T-cell (primary cell): ENCODE measurements around the gene MYO1D. TPM values are rescaled to one million over a fixed set of nuclear protein-coding genes. Genes with fewer than 3 reads are reported as not detected.

Experiments used
- ATAC-seq, 4 experiments: fragments of 200-7000 bp in 3 of 4; fragments of 150-1000 bp in 1 of 4; cut with Tn5 transposase; replicated peaks in 1 of 4; 1 replicate in 3 of 4; 2 replicates in 1 of 4; pipeline ENCODE4 v1.10.0; 2021; ENCODE audit warnings: moderate library complexity in 3 of 4, mild to moderate bottlenecking in 2 of 4, moderate number of reproducible peaks in 1 of 4
- CTCF ChIA-PET, 2 donors: fragments of 300-600 bp; sonication (Branson Sonifier 250); formaldehyde crosslinking; loops; one replicate each; lab custom pipeline; 2022; ENCODE audit warnings: antibody characterized with exemption in 2 of 2; lab: Charles Lee
- POLR2A ChIA-PET, 2 donors: fragments of 300-600 bp; sonication (Branson Sonifier 250); formaldehyde crosslinking; loops; one replicate each; lab custom pipeline; 2022; ENCODE audit warnings: antibody characterized with exemption in 2 of 2; lab: Charles Lee
- DNase-seq, 35 experiments: peaks; one replicate each; pipeline versions ENCODE4 v3.0.0 to v3.0.0-alpha.2; 2013 to 2023
- H3K27ac ChIP-seq: one replicate; pipeline ENCODE4 v1.5.1; 2013; ENCODE audit warnings: low read length
- H3K27me3 ChIP-seq, 2 experiments: replicated peaks in 1 of 2; 1 replicate in 1 of 2; 2 replicates in 1 of 2; pipeline versions ENCODE4 v1.6.1 to v1.7.0; 2013; ENCODE audit warnings: low read length in 1 of 2, mixed read lengths in 1 of 2; ENCODE audit not compliant: control insufficient read depth in 2 of 2, insufficient read depth in 2 of 2; ENCODE audit errors: extremely low read depth in 1 of 2
- H3K36me3 ChIP-seq, 2 donors: 1 replicate in 1 of 2; 2 replicates in 1 of 2; pipeline versions ENCODE4 v1.6.1 to v1.7.0; 2013; ENCODE audit warnings: low read length in 1 of 2; ENCODE audit not compliant: control insufficient read depth in 2 of 2, insufficient read depth in 1 of 2; ENCODE audit errors: extremely low read depth in 1 of 2
- H3K4me1 ChIP-seq, 2 experiments: 1 replicate in 1 of 2; 2 replicates in 1 of 2; pipeline versions ENCODE4 v1.6.1 to v1.7.0; 2013; ENCODE audit warnings: low read length in 2 of 2, mixed read lengths in 1 of 2; ENCODE audit not compliant: insufficient read depth in 2 of 2, control insufficient read depth in 1 of 2; ENCODE audit errors: extremely low read depth in 1 of 2
- H3K4me3 ChIP-seq, 2 donors: 1 replicate in 1 of 2; 2 replicates in 1 of 2; pipeline versions ENCODE4 v1.5.1 to v1.7.0; 2013; ENCODE audit warnings: mild to moderate bottlenecking in 2 of 2, low read length in 1 of 2, moderate library complexity in 1 of 2; ENCODE audit not compliant: control insufficient read depth in 1 of 2; ENCODE audit errors: extremely low read depth in 1 of 2
- H3K9me3 ChIP-seq: 2 replicates; pipeline ENCODE4 v1.7.0; 2013
- H3K27ac Mint-ChIP-seq, 2 donors: one replicate each; pipeline ENCODE4 v1.8.0; 2020 to 2021; ENCODE audit warnings: mild to moderate bottlenecking in 2 of 2, mixed read lengths in 2 of 2
- H3K27me3 Mint-ChIP-seq, 2 donors: one replicate each; pipeline ENCODE4 v1.8.0; 2021 to 2022; ENCODE audit warnings: mixed read lengths in 2 of 2
- H3K36me3 Mint-ChIP-seq: one replicate; pipeline ENCODE4 v1.8.0; 2021; ENCODE audit warnings: mixed read lengths
- H3K4me1 Mint-ChIP-seq, 3 donors: one replicate each; pipeline ENCODE4 v1.8.0; 2020 to 2022; ENCODE audit warnings: mixed read lengths in 3 of 3, mild to moderate bottlenecking in 1 of 3
- H3K4me3 Mint-ChIP-seq, 3 donors: one replicate each; pipeline ENCODE4 v1.8.0; 2020 to 2022; ENCODE audit warnings: mild to moderate bottlenecking in 3 of 3, mixed read lengths in 3 of 3, moderate library complexity in 3 of 3
- H3K9me3 Mint-ChIP-seq, 3 donors: one replicate each; pipeline ENCODE4 v1.8.0; 2020 to 2022; ENCODE audit warnings: mixed read lengths in 3 of 3
- WGBS: methylation state at CpG from one replicate; pipeline ENCODE4 v1.1.5; 2013; ENCODE audit warnings: missing lambda C conversion rate; ENCODE audit not compliant: insufficient coverage; 5-methylcytosine and 5-hydroxymethylcytosine counted together
- total RNA-seq, 35 experiments: library from RNA in 6 of 35; stranded (reverse) in 6 of 35; fragments of 120-200 nt in 1 of 35; gene quantifications; one replicate each; pipeline versions ENCODE4 v1.2.1 to v1.2.4 and lab custom pipeline; 2013 to 2026

Gene MYO1D
- total RNA-seq, 5 donors from 2014 or later (not counting 1 experiment from before 2014, with no cell fraction given): 8.3 to 11.1 (median 9.5) TPM

GRCh38 chr17:32805029-32805976 lies 71.6 kb downstream of the MYO1D start:
- no CpG with 5 or more reads among the region's 5 CpGs for WGBS
- Mint-ChIP-seq H3K4me1 (peaks cover 0 to 9% (median 4%) of the 10 kb centered on the region in 3 donors), H3K9me3 (no peaks in the 10 kb centered on the region)

GRCh38 chr17:32803544-32803943 lies 73.4 kb downstream of the MYO1D start:
- peaks cover 0 to 3% of the 10 kb centered on the region in 2 experiments for H3K27me3 ChIP-seq
- H3K4me3 ChIP-seq: no peak overlapping the region
- Mint-ChIP-seq H3K36me3 (no peaks in the 10 kb centered on the region), H3K4me1 (peaks cover 0 to 4% (median 0%) of the 10 kb centered on the region in 3 donors), H3K27ac (no peak overlapping the region), H3K4me3 (no peak overlapping the region), H3K9me3 (no peaks in the 10 kb centered on the region), H3K27me3 (peaks cover 0 to 4% of the 10 kb centered on the region in 2 donors)
- ChIA-PET POLR2A (no interaction called here), CTCF (no interaction called here)
- DNase-seq (no peak), ATAC-seq (no peak)
- no peaks in the 10 kb centered on the region for H3K36me3 ChIP-seq
- H3K4me1 ChIP-seq: no peaks in the 10 kb centered on the region
- H3K27ac ChIP-seq: no peak overlapping the region
- H3K9me3 ChIP-seq: no peaks in the 10 kb centered on the region
- WGBS: no CpG with 5 or more reads among the region's 2 CpGs

More at GRCh38 chr17:32805029-32805976, 71.6 kb downstream of the MYO1D start:
- Mint-ChIP-seq H3K27ac (no peak overlapping the region), H3K4me3 (no peak overlapping the region), H3K36me3 (peaks cover 4% of the 10 kb centered on the region), H3K27me3 (peaks cover 0 to 1% of the 10 kb centered on the region in 2 donors)
- ChIA-PET POLR2A (no interaction called here), CTCF (interaction anchor here in 1 of 2 donors (0.6 to 1.2 kb wide), 3 partner anchors 21 to 23 kb away, joined by 3 read pairs; no protein-coding TSS in a partner anchor)
- no peaks in the 10 kb centered on the region for H3K9me3 ChIP-seq
- no peak overlapping the region for H3K27ac ChIP-seq
- DNase-seq (no peak), ATAC-seq (no peak)
- H3K36me3 ChIP-seq: no peaks in the 10 kb centered on the region
- H3K4me1 ChIP-seq: no peaks in the 10 kb centered on the region
- H3K27me3 ChIP-seq: no peaks in the 10 kb centered on the region
- H3K4me3 ChIP-seq: no peak overlapping the region

GRCh38 chr17:32802306-32802705 lies 74.6 kb downstream of the MYO1D start:
- no peak for ATAC-seq
- Histone ChIP-seq H3K9me3 (no peaks in the 10 kb centered on the region), H3K27ac (no peak overlapping the region), H3K36me3 (no peaks in the 10 kb centered on the region), H3K4me3 (no peak overlapping the region), H3K4me1 (no peaks in the 10 kb centered on the region), H3K27me3 (peaks cover 0 to 3% of the 10 kb centered on the region in 2 experiments)
- no peaks in the 10 kb centered on the region for H3K9me3 Mint-ChIP-seq
- POLR2A ChIA-PET: no interaction called here
- H3K4me3 Mint-ChIP-seq: no peak overlapping the region
- H3K36me3 Mint-ChIP-seq: no peaks in the 10 kb centered on the region
- H3K4me1 Mint-ChIP-seq: no peaks in the 10 kb centered on the region
- no peak overlapping the region for H3K27ac Mint-ChIP-seq
- H3K27me3 Mint-ChIP-seq: peaks cover 3 to 4% of the 10 kb centered on the region in 2 donors
- CTCF ChIA-PET: no interaction called here
- DNase-seq: no peak

- WGBS: 83% methylated on average over 2 of the region's 2 CpGs
- POLR2A ChIA-PET: no interaction called here
Observed at GRCh38 chr17:32801641-32802040, 75.3 kb downstream of the MYO1D start.

GRCh38 chr17:32801193-32801592 lies 75.7 kb downstream of the MYO1D start:
- DNase-seq: no peak
- POLR2A ChIA-PET: no interaction called here
- Mint-ChIP-seq H3K4me3 (no peak overlapping the region), H3K9me3 (no peaks in the 10 kb centered on the region), H3K27ac (no peak overlapping the region), H3K4me1 (no peaks in the 10 kb centered on the region), H3K36me3 (no peaks in the 10 kb centered on the region), H3K27me3 (peaks cover 3 to 4% of the 10 kb centered on the region in 2 donors)
- Histone ChIP-seq H3K27ac (no peak overlapping the region), H3K9me3 (no peaks in the 10 kb centered on the region), H3K4me1 (no peaks in the 10 kb centered on the region), H3K27me3 (peaks cover 0 to 3% of the 10 kb centered on the region in 2 experiments), H3K36me3 (no peaks in the 10 kb centered on the region), H3K4me3 (no peak overlapping the region)
- 97% methylated on average over 3 of the region's 4 CpGs for WGBS
- CTCF ChIA-PET: interaction anchor here in 1 of 2 donors (1.2 kb wide), 1 partner anchor 552 kb away, joined by 3 read pairs; no protein-coding TSS in a partner anchor
- no peak for ATAC-seq

More at GRCh38 chr17:32801641-32802040, 75.3 kb downstream of the MYO1D start:
- Histone ChIP-seq H3K9me3 (no peaks in the 10 kb centered on the region), H3K27me3 (peaks cover 0 to 3% of the 10 kb centered on the region in 2 experiments), H3K4me3 (no peak overlapping the region), H3K4me1 (no peaks in the 10 kb centered on the region), H3K27ac (no peak overlapping the region), H3K36me3 (no peaks in the 10 kb centered on the region)
- no peak overlapping the region for H3K4me3 Mint-ChIP-seq
- H3K36me3 Mint-ChIP-seq: no peaks in the 10 kb centered on the region
- DNase-seq (no peak), ATAC-seq (no peak)
- no peaks in the 10 kb centered on the region for H3K9me3 Mint-ChIP-seq
- no peaks in the 10 kb centered on the region for H3K4me1 Mint-ChIP-seq
- CTCF ChIA-PET: no interaction called here
- H3K27me3 Mint-ChIP-seq: peaks cover 3 to 4% of the 10 kb centered on the region in 2 donors
- H3K27ac Mint-ChIP-seq: no peak overlapping the region

GRCh38 chr17:32798938-32799337 lies 78.0 kb downstream of the MYO1D start:
- ChIA-PET CTCF (interaction anchor here in 1 of 2 donors (1.1 kb wide), 1 partner anchor 16 kb away, joined by 3 read pairs; no protein-coding TSS in a partner anchor), POLR2A (interaction anchor here (0.7 to 1.0 kb wide), 2 partner anchors 41 to 162 kb away, joined by 4 to 8 read pairs; no protein-coding TSS in a partner anchor)
- H3K27me3 ChIP-seq: peaks cover 0 to 3% of the 10 kb centered on the region in 2 experiments
- ATAC-seq (no peak), DNase-seq (no peak)
- H3K36me3 Mint-ChIP-seq: no peaks in the 10 kb centered on the region
- no peak overlapping the region for H3K4me3 Mint-ChIP-seq
- H3K36me3 ChIP-seq: no peaks in the 10 kb centered on the region
- no peaks in the 10 kb centered on the region for H3K9me3 ChIP-seq
- peaks cover 3 to 4% of the 10 kb centered on the region in 2 donors for H3K27me3 Mint-ChIP-seq
- no peak overlapping the region for H3K27ac Mint-ChIP-seq
- H3K4me3 ChIP-seq: no peak overlapping the region
- no peaks in the 10 kb centered on the region for H3K4me1 ChIP-seq
- no CpG with 5 or more reads among the region's 1 CpG for WGBS
- no peak overlapping the region for H3K27ac ChIP-seq
- no peaks in the 10 kb centered on the region for H3K9me3 Mint-ChIP-seq
- no peaks in the 10 kb centered on the region for H3K4me1 Mint-ChIP-seq
